Activated T-cell treated with anti-CD3 and anti-CD28 coated beads, Interleukin-2, amount 50 U/mL, for 72 hours (primary cell): ENCODE measurements around the gene TCF20. TPM values are rescaled to one million over a fixed set of nuclear protein-coding genes. Genes with fewer than 3 reads are reported as not detected.
A peak's percentile ranks its signal among the peaks of the same experiment; 100 is the strongest.

Experiments
- ATAC-seq, 2 donors: fragments of 150-1000 bp; cut with Tn5 transposase; replicated peaks in 1 of 2; 2 replicates each; pipeline ENCODE4 v1.10.0; 2021; ENCODE audit warnings: moderate library complexity in 2 of 2, mild to moderate bottlenecking in 1 of 2
- DNase-seq, 2 donors: peaks; one replicate each; pipeline ENCODE4 v3.0.0; 2021 to 2022; ENCODE audit warnings: mixed read lengths in 1 of 2
- H3K27ac Mint-ChIP-seq: one replicate; pipeline ENCODE4 v1.8.0; 2022; ENCODE audit warnings: mild to moderate bottlenecking, moderate library complexity, mixed read lengths
- H3K27me3 Mint-ChIP-seq: one replicate; pipeline ENCODE4 v1.8.0; 2022; ENCODE audit warnings: low read depth, mixed read lengths
- H3K36me3 Mint-ChIP-seq, 2 donors: one replicate each; pipeline ENCODE4 v1.8.0; 2022; ENCODE audit warnings: mixed read lengths in 2 of 2, mild to moderate bottlenecking in 1 of 2; ENCODE audit not compliant: insufficient read depth in 2 of 2
- H3K4me1 Mint-ChIP-seq: one replicate; pipeline ENCODE4 v1.8.0; 2022; ENCODE audit warnings: low read depth, mixed read lengths
- H3K4me3 Mint-ChIP-seq, 2 donors: one replicate each; pipeline ENCODE4 v1.8.0; 2022; ENCODE audit warnings: mild to moderate bottlenecking in 2 of 2, mixed read lengths in 2 of 2, moderate library complexity in 2 of 2
- H3K9me3 Mint-ChIP-seq, 2 donors: one replicate each; pipeline ENCODE4 v1.8.0; 2022; ENCODE audit warnings: mixed read lengths in 2 of 2
- total RNA-seq, 2 donors: library from RNA; stranded (reverse); gene quantifications; one replicate each; pipeline ENCODE4 v1.2.3, GENCODE V29; 2022

Gene TCF20
- total RNA-seq, 2 donors from 2014 or later: 64.0 to 82.8 TPM

- H3K4me1 Mint-ChIP-seq: peaks cover 56% of the 10 kb centered on the region
- H3K27ac Mint-ChIP-seq: peak overlapping the region; percentile 18
- no peaks in the 10 kb centered on the region for H3K27me3 Mint-ChIP-seq
- no peaks in the 10 kb centered on the region for H3K36me3 Mint-ChIP-seq
- no peak overlapping the region for H3K4me3 Mint-ChIP-seq
- no peaks in the 10 kb centered on the region for H3K9me3 Mint-ChIP-seq
- ATAC-seq (no peak), DNase-seq (no peak)
Measured at GRCh38 chr22:42256220-42256619, 14.2 kb downstream of the TCF20 start.

- H3K36me3 Mint-ChIP-seq: peaks cover 3 to 4% of the 10 kb centered on the region in 2 donors
- no peak overlapping the region for H3K27ac Mint-ChIP-seq
- no peak overlapping the region for H3K4me3 Mint-ChIP-seq
- peaks cover 25% of the 10 kb centered on the region for H3K4me1 Mint-ChIP-seq
- DNase-seq (no peak), ATAC-seq (no peak)
- H3K27me3 Mint-ChIP-seq: no peaks in the 10 kb centered on the region
- H3K9me3 Mint-ChIP-seq: no peaks in the 10 kb centered on the region
Measured at GRCh38 chr22:42249831-42250230, 20.6 kb downstream of the TCF20 start.

- H3K4me1 Mint-ChIP-seq: peaks cover 32% of the 10 kb centered on the region
- no peak overlapping the region for H3K27ac Mint-ChIP-seq
- peaks cover 4 to 6% of the 10 kb centered on the region in 2 donors for H3K36me3 Mint-ChIP-seq
- no peaks in the 10 kb centered on the region for H3K27me3 Mint-ChIP-seq
- no peaks in the 10 kb centered on the region for H3K9me3 Mint-ChIP-seq
- ATAC-seq (no peak), DNase-seq (no peak)
- no peak overlapping the region for H3K4me3 Mint-ChIP-seq
Measured at GRCh38 chr22:42248995-42249394, 21.5 kb downstream of the TCF20 start.

- Mint-ChIP-seq H3K9me3 (no peaks in the 10 kb centered on the region), H3K27ac (peak overlapping the region; percentile 30), H3K4me1 (peaks cover 42% of the 10 kb centered on the region), H3K27me3 (no peaks in the 10 kb centered on the region), H3K4me3 (no peak overlapping the region), H3K36me3 (peaks cover 4 to 6% of the 10 kb centered on the region in 2 donors)
- ATAC-seq (no peak), DNase-seq (no peak)
Measured at GRCh38 chr22:42247596-42247995, 22.9 kb downstream of the TCF20 start.

GRCh38 chr22:42243802-42244060 lies 26.7 kb downstream of the TCF20 start:
- Mint-ChIP-seq H3K4me1 (peaks cover 24% of the 10 kb centered on the region), H3K9me3 (no peaks in the 10 kb centered on the region), H3K4me3 (peak overlapping the region in 1 of 2 donors; percentile 32), H3K27me3 (no peaks in the 10 kb centered on the region), H3K36me3 (peaks cover 0 to 6% of the 10 kb centered on the region in 2 donors), H3K27ac (peak overlapping the region; percentile 57)
- DNase-seq: no peak
- ATAC-seq: no peak

GRCh38 chr22:42236848-42237247 lies 33.6 kb downstream of the TCF20 start:
- Mint-ChIP-seq H3K9me3 (peaks cover 3% of the 10 kb centered on the region in 2 donors), H3K4me3 (no peak overlapping the region), H3K27ac (no peak overlapping the region), H3K36me3 (peaks cover 0 to 3% of the 10 kb centered on the region in 2 donors), H3K27me3 (no peaks in the 10 kb centered on the region), H3K4me1 (peaks cover 57% of the 10 kb centered on the region)
- DNase-seq: no peak
- ATAC-seq: no peak

- no peak for DNase-seq
- H3K36me3 Mint-ChIP-seq: peaks cover 0 to 3% of the 10 kb centered on the region in 2 donors
- H3K27me3 Mint-ChIP-seq: no peaks in the 10 kb centered on the region
- ATAC-seq: no peak
- no peak overlapping the region for H3K27ac Mint-ChIP-seq
- H3K4me1 Mint-ChIP-seq: peaks cover 53% of the 10 kb centered on the region
- H3K4me3 Mint-ChIP-seq: no peak overlapping the region
- H3K9me3 Mint-ChIP-seq: peaks cover 3% of the 10 kb centered on the region in 2 donors
Measured at GRCh38 chr22:42236268-42236667, 34.2 kb downstream of the TCF20 start.

- no peak for ATAC-seq
- peaks cover 64% of the 10 kb centered on the region for H3K4me1 Mint-ChIP-seq
Measured at GRCh38 chr22:42233879-42234278, 36.6 kb downstream of the TCF20 start.

GRCh38 chr22:42231929-42232328 lies 38.5 kb downstream of the TCF20 start:
- H3K9me3 Mint-ChIP-seq: no peaks in the 10 kb centered on the region
- no peak for ATAC-seq
- H3K4me1 Mint-ChIP-seq: peaks cover 68% of the 10 kb centered on the region

More at GRCh38 chr22:42233879-42234278, 36.6 kb downstream of the TCF20 start:
- Mint-ChIP-seq H3K27ac (no peak overlapping the region), H3K9me3 (peaks cover 3% of the 10 kb centered on the region in 2 donors), H3K4me3 (no peak overlapping the region), H3K36me3 (peaks cover 0 to 3% of the 10 kb centered on the region in 2 donors), H3K27me3 (no peaks in the 10 kb centered on the region)
- DNase-seq: no peak

GRCh38 chr22:42229455-42230149 lies 40.9 kb downstream of the TCF20 start:
- Mint-ChIP-seq H3K27me3 (no peaks in the 10 kb centered on the region), H3K9me3 (no peaks in the 10 kb centered on the region), H3K4me3 (no peak overlapping the region), H3K36me3 (no peaks in the 10 kb centered on the region), H3K4me1 (peaks cover 46% of the 10 kb centered on the region), H3K27ac (peak overlapping the region; percentile 2)
- ATAC-seq (no peak), DNase-seq (no peak)

More at GRCh38 chr22:42231929-42232328, 38.5 kb downstream of the TCF20 start:
- no peaks in the 10 kb centered on the region for H3K36me3 Mint-ChIP-seq
- H3K27ac Mint-ChIP-seq: peak overlapping the region; percentile 35
- DNase-seq: no peak
- H3K4me3 Mint-ChIP-seq: no peak overlapping the region
- H3K27me3 Mint-ChIP-seq: no peaks in the 10 kb centered on the region

- ATAC-seq: no peak
- no peak for DNase-seq
- Mint-ChIP-seq H3K27me3 (no peaks in the 10 kb centered on the region), H3K4me3 (no peak overlapping the region), H3K4me1 (peaks cover 37% of the 10 kb centered on the region), H3K9me3 (no peaks in the 10 kb centered on the region), H3K27ac (no peak overlapping the region), H3K36me3 (no peaks in the 10 kb centered on the region)
Measured at GRCh38 chr22:42228483-42228882, 42.0 kb downstream of the TCF20 start.

- Mint-ChIP-seq H3K4me1 (peaks cover 42% of the 10 kb centered on the region), H3K27me3 (no peaks in the 10 kb centered on the region), H3K4me3 (no peak overlapping the region), H3K36me3 (no peaks in the 10 kb centered on the region), H3K9me3 (no peaks in the 10 kb centered on the region), H3K27ac (no peak overlapping the region)
- DNase-seq (no peak), ATAC-seq (no peak)
Measured at GRCh38 chr22:42227435-42227834, 43.0 kb downstream of the TCF20 start.

GRCh38 chr22:42225841-42226240 lies 44.6 kb downstream of the TCF20 start:
- Mint-ChIP-seq H3K4me3 (no peak overlapping the region), H3K9me3 (no peaks in the 10 kb centered on the region), H3K27me3 (no peaks in the 10 kb centered on the region), H3K36me3 (no peaks in the 10 kb centered on the region), H3K27ac (no peak overlapping the region), H3K4me1 (peaks cover 51% of the 10 kb centered on the region)
- ATAC-seq (no peak), DNase-seq (no peak)

- ATAC-seq (no peak), DNase-seq (no peak)
- Mint-ChIP-seq H3K9me3 (no peaks in the 10 kb centered on the region), H3K27me3 (no peaks in the 10 kb centered on the region), H3K4me1 (peaks cover 57% of the 10 kb centered on the region), H3K4me3 (peak overlapping the region; percentile 27 to 46), H3K27ac (peak overlapping the region; percentile 74), H3K36me3 (no peaks in the 10 kb centered on the region)
Measured at GRCh38 chr22:42222140-42222539, 48.3 kb downstream of the TCF20 start.
